GM10266 (cell line): ENCODE results near the gene DFFB.

Source experiments
- DNase-seq: peaks from one replicate; pipeline ENCODE4 v3.0.0; 2012; ENCODE audit errors: extremely low spot score
- CTCF ChIP-seq: IDR thresholded peaks from 2 replicates; pipeline ENCODE4 v1.5.1; 2012; ENCODE audit warnings: mild to moderate bottlenecking, low read depth; ENCODE audit not compliant: control insufficient read depth, insufficient read depth; ENCODE audit errors: missing control alignments

Gene DFFB

GRCh38 chr1:3821447-3821846, 35.8 kb upstream of the DFFB start:
- no peak for TF ChIP-seq CTCF
- DNase-seq, result no peak

GRCh38 chr1:3821908-3822307, 35.4 kb upstream of the DFFB start:
- DNase-seq, result no peak
- no peak for TF ChIP-seq CTCF

- no peak for DNase-seq
- TF ChIP-seq CTCF, result no peak
These were observed 34.9 kb upstream of the DFFB start for GRCh38 chr1:3822421-3822820.

- TF ChIP-seq CTCF, result no peak
- no peak for DNase-seq
These were observed 32.6 kb upstream of the DFFB start for GRCh38 chr1:3824650-3825049.

- no peak for DNase-seq
- TF ChIP-seq CTCF, result no peak
These were observed 31.9 kb upstream of the DFFB start for GRCh38 chr1:3825356-3825755.

GRCh38 chr1:3827813-3828307, 29.4 kb upstream of the DFFB start:
- no peak for TF ChIP-seq CTCF

GRCh38 chr1:3828391-3828790, 28.9 kb upstream of the DFFB start:
- DNase-seq, result no peak
- TF ChIP-seq CTCF, result no peak

More at GRCh38 chr1:3827813-3828307, 29.4 kb upstream of the DFFB start:
- DNase-seq, result no peak
